Fibroblast of the aortic adventitia (primary cell): ENCODE results near the gene NPHP4. TPM values are rescaled to one million over a fixed set of nuclear protein-coding genes. Genes with fewer than 3 reads are reported as not detected.

Experiments
- DNase-seq: peaks from one replicate; pipeline ENCODE4 v3.0.0-alpha.2; 2010; ENCODE audit warnings: low read depth
- H3K4me3 ChIP-seq: 2 replicates; pipeline ENCODE4 v1.5.1; 2011; ENCODE audit warnings: low read depth, mild to moderate bottlenecking, control low read depth, low read length, moderate library complexity
- CTCF ChIP-seq: IDR thresholded peaks from 2 replicates; pipeline ENCODE4 v1.5.1; 2011; ENCODE audit warnings: mild to moderate bottlenecking, low read length, control low read depth, inconsistent platforms; ENCODE audit not compliant: insufficient read depth
- total RNA-seq: library from RNA; depleted of rRNA; stranded (reverse); fragments of >200 nt; gene quantifications from 2 replicates; pipeline ENCODE4 v1.2.3, GENCODE V29; 2012; ENCODE audit warnings: low replicate concordance

The NPHP4 gene
- total RNA-seq, 1 donor = 6.9 TPM

GRCh38 chr1:5873556-5873955, 118.7 kb downstream of the NPHP4 start:
- no peak for DNase-seq
- no peak overlapping the region for H3K4me3 ChIP-seq
- TF ChIP-seq CTCF = no peak

GRCh38 chr1:5872886-5873285, 119.3 kb downstream of the NPHP4 start:
- no peak for TF ChIP-seq CTCF
- no peak for DNase-seq
- H3K4me3 ChIP-seq = no peak overlapping the region

GRCh38 chr1:5868931-5869500, 123.2 kb downstream of the NPHP4 start:
- no peak for TF ChIP-seq CTCF
- no peak overlapping the region for H3K4me3 ChIP-seq
- no peak for DNase-seq

- no peak overlapping the region for H3K4me3 ChIP-seq
- no peak for DNase-seq
- no peak for TF ChIP-seq CTCF
Observed at GRCh38 chr1:5865774-5866173, 126.5 kb downstream of the NPHP4 start.

GRCh38 chr1:5865056-5865455, 127.2 kb downstream of the NPHP4 start:
- H3K4me3 ChIP-seq = no peak overlapping the region
- no peak for TF ChIP-seq CTCF
- DNase-seq = no peak

- no peak for DNase-seq
- no peak for TF ChIP-seq CTCF
- no peak overlapping the region for H3K4me3 ChIP-seq
Observed at GRCh38 chr1:5864256-5864655, 128.0 kb downstream of the NPHP4 start.

GRCh38 chr1:5863238-5863637, 129.0 kb downstream of the NPHP4 start:
- no peak for DNase-seq
- H3K4me3 ChIP-seq = no peak overlapping the region
- TF ChIP-seq CTCF = no peak
